GM10248 (cell line): ENCODE measurements around the gene CCDC134.

Experiments used
- CTCF ChIA-PET: fragments of 300-600 bp; sonication (Branson Sonifier 250); formaldehyde crosslinking; extraction: SDS; loops from one replicate; lab custom pipeline; 2021; ENCODE audit warnings: antibody characterized with exemption; lab: Yijun Ruan, JAX
- POLR2A ChIA-PET: fragments of 350-650 bp; sonication (Branson Sonifier 250); formaldehyde crosslinking; extraction: SDS; loops from one replicate; lab custom pipeline; 2020; ENCODE audit warnings: antibody characterized with exemption; lab: Yijun Ruan, JAX
- DNase-seq: peaks from one replicate; pipeline ENCODE4 v3.0.0; 2012; ENCODE audit errors: extremely low spot score
- CTCF ChIP-seq: IDR thresholded peaks from 2 replicates; pipeline ENCODE4 v1.5.1; 2012; ENCODE audit warnings: mild to moderate bottlenecking, low read depth; ENCODE audit errors: extremely low read depth, missing control alignments, control extremely low read depth

Gene CCDC134

GRCh38 chr22:41842996-41843970 lies 42.8 kb downstream of the CCDC134 start:
- no peak for DNase-seq
- ChIA-PET POLR2A (interaction anchor here (0.6 to 0.7 kb wide), 2 partner anchors 16 to 95 kb away, joined by 3 to 7 read pairs; no protein-coding TSS in a partner anchor), CTCF (interaction anchor here (0.9 to 5.6 kb wide), 7 partner anchors 8 to 176 kb away, joined by 3 to 53 read pairs (median 3); partner anchors contain the start of gene CENPM)
- TF ChIP-seq CTCF = no peak

- TF ChIP-seq CTCF = no peak
- POLR2A ChIA-PET = interaction anchor here (0.6 kb wide), 1 partner anchor 94 kb away, joined by 3 read pairs; no protein-coding TSS in a partner anchor
- DNase-seq = no peak
- CTCF ChIA-PET = interaction anchor here (1.5 to 5.6 kb wide), 4 partner anchors 13 to 177 kb away, joined by 3 to 53 read pairs (median 3); partner anchors contain the start of gene CENPM
Observed at GRCh38 chr22:41844036-41844435, 43.6 kb downstream of the CCDC134 start.

GRCh38 chr22:41844513-41844912 lies 44.0 kb downstream of the CCDC134 start:
- no peak for TF ChIP-seq CTCF
- POLR2A ChIA-PET = no interaction called here
- no peak for DNase-seq
- CTCF ChIA-PET = interaction anchor here (1.5 to 5.6 kb wide), 3 partner anchors 13 to 102 kb away, joined by 3 to 53 read pairs (median 3); partner anchors contain the start of gene CENPM

GRCh38 chr22:41845380-41846267 lies 45.1 kb downstream of the CCDC134 start:
- CTCF ChIA-PET = interaction anchor here (1.0 to 2.6 kb wide), 4 partner anchors 9 to 24 kb away, joined by 3 to 25 read pairs (median 4); no protein-coding TSS in a partner anchor
- DNase-seq = no peak
- TF ChIP-seq CTCF = no peak
- POLR2A ChIA-PET = interaction anchor here (1.0 kb wide), 1 partner anchor 17 kb away, joined by 8 read pairs; no protein-coding TSS in a partner anchor

GRCh38 chr22:41846268-41846987 lies 45.9 kb downstream of the CCDC134 start:
- ChIA-PET CTCF (interaction anchor here (1.0 to 2.6 kb wide), 6 partner anchors 8 to 24 kb away, joined by 3 to 25 read pairs (median 5); no protein-coding TSS in a partner anchor), POLR2A (interaction anchor here (1.0 to 1.2 kb wide), 2 partner anchors 10 to 16 kb away, joined by 3 to 8 read pairs; no protein-coding TSS in a partner anchor)
- DNase-seq = no peak
- TF ChIP-seq CTCF = no peak
